ENCODE data around the gene GPM6B.

Gene GPM6B

DNA sequence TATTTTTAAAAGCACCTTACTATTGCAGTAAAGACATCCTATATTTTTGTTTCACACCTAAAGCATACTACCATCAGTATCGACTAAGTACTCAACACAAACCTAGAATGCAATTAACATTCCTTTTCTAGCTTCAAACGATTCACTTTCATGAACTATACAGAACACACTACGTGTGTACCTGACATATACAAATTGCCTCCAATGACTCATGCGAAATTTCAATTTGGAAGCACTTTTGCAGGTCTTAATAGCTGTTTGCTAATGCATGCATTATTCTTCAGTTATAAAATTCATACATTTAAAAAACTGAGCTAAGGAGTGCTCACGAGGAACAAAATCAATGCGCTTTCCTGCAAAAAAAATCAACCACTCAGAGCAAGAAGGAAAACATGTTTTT is 19.7 kb upstream of the GPM6B start:
- TF ChIP-seq, protein P1, sequence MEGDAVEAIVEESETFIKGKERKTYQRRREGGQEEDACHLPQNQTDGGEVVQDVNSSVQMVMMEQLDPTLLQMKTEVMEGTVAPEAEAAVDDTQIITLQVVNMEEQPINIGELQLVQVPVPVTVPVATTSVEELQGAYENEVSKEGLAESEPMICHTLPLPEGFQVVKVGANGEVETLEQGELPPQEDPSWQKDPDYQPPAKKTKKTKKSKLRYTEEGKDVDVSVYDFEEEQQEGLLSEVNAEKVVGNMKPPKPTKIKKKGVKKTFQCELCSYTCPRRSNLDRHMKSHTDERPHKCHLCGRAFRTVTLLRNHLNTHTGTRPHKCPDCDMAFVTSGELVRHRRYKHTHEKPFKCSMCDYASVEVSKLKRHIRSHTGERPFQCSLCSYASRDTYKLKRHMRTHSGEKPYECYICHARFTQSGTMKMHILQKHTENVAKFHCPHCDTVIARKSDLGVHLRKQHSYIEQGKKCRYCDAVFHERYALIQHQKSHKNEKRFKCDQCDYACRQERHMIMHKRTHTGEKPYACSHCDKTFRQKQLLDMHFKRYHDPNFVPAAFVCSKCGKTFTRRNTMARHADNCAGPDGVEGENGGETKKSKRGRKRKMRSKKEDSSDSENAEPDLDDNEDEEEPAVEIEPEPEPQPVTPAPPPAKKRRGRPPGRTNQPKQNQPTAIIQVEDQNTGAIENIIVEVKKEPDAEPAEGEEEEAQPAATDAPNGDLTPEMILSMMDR (conservative IDR thresholded peaks at IDR 0.05; ENCODE audit: control insufficient read depth, insufficient read depth, low read depth, low read length): no peak
- H3K4me3 ChIP-seq (ENCODE audit: control insufficient read depth, low read depth, low read length): no peak overlapping the region
- DNase-seq (ENCODE audit: low read depth): no peak

DNA sequence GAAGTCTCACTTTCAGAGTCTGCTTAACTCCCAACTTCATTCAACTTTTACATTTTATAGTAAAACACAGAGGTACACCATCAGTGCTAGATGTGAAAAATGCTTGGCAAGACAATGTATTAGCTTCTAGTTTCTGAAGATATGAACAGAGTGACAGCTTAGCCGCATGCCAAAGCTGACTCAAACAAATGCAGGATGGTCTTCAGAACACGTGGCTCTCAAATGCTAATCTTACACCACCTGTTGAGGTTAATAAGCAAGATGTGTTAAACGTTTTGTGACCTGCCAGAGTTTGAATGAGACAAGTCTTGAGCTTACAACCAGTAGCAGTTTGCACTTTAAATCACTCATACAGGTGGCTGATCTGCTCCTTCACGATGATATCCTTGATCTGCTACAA is 18.9 kb upstream of the GPM6B start:
- DNase-seq (ENCODE audit: low read depth): no peak
- TF ChIP-seq, protein P1 (conservative IDR thresholded peaks at IDR 0.05; ENCODE audit: control insufficient read depth, insufficient read depth, low read depth, low read length): no peak
- no peak overlapping the region for H3K4me3 ChIP-seq (ENCODE audit: control insufficient read depth, low read depth, low read length)

DNA sequence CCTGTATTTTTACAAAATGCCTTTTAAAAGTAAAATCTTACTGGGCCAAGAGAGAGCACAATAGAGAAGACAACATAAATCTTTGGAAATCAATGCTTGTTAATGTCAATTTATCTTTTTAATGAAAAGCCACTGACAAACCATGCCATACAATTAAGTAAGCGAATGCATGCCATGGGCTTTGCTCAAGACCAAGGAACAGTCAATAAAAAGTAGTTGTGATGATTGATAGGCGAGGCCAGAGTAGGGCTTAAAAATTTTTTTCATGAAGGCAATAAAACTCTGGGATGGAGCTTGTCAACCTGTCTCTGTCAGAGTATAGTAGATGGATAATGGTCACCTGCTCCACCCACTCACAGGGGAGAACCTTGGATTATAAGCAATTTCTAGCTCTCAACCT is 17.5 kb upstream of the GPM6B start:
- no peak overlapping the region for H3K4me3 ChIP-seq (ENCODE audit: control insufficient read depth, low read depth, low read length)
- TF ChIP-seq, protein P1 (conservative IDR thresholded peaks at IDR 0.05; ENCODE audit: control insufficient read depth, insufficient read depth, low read depth, low read length): no peak
- no peak for DNase-seq (ENCODE audit: low read depth)

DNA sequence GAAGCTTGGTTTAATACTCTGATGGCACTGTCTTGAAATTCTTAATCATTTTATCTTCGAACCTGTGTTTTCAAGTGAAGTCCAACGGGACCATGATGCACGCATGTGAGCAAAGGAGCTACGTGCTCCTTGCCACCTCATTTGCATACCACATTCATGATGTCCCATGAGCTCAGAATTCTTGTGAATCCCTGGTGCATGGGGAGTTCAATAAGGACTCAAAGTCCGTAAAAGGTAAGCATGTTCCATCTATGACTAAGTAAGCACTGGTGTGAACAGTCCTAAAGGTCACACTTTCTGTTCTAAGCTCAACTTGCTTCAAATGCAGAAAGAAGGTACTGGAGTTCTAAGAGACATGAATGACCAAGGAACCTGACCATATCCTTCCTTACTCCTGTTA is 13.1 kb upstream of the GPM6B start:
- H3K4me3 ChIP-seq (ENCODE audit: control insufficient read depth, low read depth, low read length): no peak overlapping the region
- TF ChIP-seq, protein P1 (conservative IDR thresholded peaks at IDR 0.05; ENCODE audit: control insufficient read depth, insufficient read depth, low read depth, low read length): no peak
- DNase-seq (ENCODE audit: low read depth): no peak

DNA sequence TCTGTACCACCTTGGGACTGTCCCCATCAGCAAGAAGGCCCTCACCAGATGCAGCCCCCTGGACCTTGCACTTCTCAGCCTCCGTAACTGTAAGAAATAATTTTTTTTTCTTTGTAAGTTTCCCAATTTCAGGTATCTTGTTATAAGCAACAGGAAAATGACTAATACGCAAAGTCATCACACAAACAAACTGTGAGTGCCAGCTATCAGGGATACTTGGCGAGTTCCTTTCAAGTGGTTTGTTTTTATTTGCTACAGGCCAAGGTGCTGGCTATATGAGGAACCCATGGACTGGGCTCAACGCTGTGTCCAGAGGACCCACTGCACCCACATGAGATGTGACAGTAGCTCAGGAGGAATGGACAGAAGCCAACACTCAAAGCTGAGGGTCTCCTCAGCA is 11.5 kb upstream of the GPM6B start:
- TF ChIP-seq, protein P1 (conservative IDR thresholded peaks at IDR 0.05; ENCODE audit: control insufficient read depth, insufficient read depth, low read depth, low read length): no peak
- peak; percentile 35 for DNase-seq (ENCODE audit: low read depth)
- no peak overlapping the region for H3K4me3 ChIP-seq (ENCODE audit: control insufficient read depth, low read depth, low read length)

DNA sequence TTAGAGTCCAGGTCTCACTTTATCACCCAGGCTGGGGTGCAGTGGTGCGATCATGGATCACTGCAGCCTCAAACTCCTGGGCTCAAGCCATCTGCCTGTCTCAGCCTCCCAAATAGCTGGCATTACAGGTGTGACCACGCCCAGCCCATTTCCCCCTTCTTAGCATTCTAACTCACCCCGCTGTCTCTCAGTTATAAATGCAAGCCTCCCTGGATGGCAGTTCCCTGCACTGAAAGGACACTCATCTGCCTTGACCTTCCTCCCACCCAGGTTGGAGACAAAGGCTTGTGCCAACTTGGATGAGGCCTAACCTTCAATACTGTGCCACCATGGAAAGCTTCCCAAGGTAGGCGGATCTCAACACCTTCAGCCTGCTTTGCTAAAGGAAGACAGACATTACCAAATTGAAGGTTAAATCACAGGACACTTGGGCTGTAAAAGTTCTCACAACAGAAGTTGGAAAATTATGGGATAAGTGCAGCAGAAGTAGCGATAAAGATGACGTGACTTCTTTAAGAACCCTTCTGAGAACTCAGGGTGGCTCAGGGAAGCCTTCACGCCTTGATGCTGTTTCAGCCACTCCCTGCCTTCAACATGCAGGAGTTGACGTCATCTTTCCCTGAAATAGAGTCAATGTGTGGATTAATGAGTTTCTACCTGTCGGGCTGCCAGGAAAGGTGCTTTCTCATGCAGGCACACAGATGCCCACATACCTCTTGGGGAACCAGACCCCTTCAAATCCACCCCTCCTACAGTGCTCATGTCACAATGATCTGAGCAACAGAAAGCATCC is 10.6 kb upstream of the GPM6B start:
- H3K4me3 ChIP-seq (ENCODE audit: control insufficient read depth, low read depth, low read length): no peak overlapping the region
- no peak for DNase-seq (ENCODE audit: low read depth)
- TF ChIP-seq, protein P1 (conservative IDR thresholded peaks at IDR 0.05; ENCODE audit: control insufficient read depth, insufficient read depth, low read depth, low read length): no peak

All from fibroblast of mammary gland (primary cell).